ENCODE results near the gene MACROH2A2.

The MACROH2A2 gene

DNA sequence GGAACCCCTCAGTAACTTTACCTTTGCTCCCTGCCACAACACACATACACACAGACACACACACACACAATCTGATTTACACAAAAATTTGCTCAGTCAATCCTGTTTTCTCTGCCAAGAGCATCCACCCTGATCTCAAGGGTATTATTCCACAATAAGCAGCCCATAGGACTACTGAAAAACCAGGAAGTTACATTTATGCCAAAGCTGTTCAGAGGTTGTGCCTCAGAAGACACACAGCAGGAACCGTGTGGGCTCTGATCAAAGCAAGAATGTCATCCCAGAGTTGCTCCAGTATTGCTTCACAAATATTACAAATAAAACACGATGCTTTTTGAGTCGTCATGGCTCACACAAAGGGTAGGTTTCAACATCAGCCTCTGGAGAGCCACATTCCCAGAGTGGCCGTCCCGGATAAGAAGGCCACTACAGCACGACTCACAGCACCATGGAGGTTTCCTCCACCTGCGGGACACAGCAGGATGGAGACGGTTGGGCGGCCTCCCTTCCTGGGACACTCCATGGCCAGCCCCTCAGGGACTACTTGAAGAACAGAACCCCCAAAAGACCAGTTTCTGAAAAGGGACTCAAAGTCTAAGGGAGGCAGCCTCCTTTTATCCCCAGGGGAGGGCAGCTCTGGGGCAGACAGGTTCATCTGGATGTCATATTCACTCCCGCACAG is 78.4 kb downstream of the MACROH2A2 start:
- no peak for DNase-seq (ENCODE audit: low read depth in 2 of 2)

DNA sequence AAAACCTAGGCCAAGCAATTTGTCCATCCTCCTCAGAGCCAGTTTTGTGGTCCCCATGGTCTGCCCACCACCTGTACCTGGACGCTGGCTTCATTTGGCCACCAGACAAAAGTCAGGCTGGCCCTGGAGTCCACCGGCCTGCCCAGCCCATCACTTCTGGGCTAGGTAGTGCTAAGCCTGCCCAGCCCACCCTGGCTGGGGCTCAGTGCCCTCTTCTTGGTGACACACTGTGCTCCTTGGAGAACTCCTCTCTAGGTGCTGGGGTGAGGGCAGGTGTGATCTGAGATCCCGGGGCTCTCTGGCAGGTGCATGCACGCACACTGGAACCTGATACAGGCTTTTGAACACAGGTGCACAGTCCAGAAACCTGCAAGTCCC is 78.9 kb downstream of the MACROH2A2 start:
- no peak for DNase-seq (ENCODE audit: low read depth in 2 of 2)

DNA sequence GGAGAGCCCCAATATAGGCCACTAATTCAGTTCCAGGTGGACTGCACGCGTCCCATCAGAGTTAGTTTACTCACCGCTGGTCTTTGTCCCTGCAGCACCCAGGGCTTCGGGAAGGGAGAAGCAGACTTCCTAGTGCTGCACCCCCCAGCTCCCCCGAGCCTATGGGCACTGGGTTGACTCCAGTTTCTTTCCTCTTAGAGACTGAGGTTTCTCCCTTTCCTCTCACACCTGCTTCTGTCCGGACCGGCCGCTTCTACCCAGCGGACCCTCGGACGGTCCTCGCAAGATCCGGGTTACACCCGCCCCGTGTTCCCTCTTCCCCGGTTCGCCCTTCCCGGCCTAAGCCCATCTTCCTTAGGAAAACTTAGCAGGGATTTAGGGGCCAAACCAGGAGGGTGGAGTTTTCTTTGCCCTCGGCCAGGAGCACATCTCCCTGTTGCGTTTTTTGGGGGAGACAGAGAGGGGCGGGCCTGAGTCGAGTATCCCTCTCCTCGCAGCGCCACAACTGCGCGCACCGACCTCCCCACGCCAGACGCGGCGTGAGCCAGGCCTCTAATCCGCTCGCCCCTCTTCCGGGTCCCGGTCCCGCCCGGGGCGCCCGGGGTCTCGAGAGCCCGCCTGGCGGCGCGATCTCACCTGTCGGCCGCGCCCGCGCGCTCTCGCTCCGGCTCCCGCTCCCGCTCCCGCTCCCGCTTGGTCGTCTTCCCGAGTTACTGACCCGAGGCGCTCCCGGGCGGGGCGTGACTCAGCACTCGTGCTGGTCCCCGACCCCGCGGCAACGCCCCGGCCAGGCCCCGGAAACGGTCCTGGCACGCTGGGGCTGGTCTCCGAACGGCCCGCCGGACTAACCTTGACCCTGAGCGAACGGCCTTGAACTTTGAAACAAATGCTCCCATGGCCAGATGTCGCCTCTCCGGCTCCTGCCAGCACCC is 79.7 kb downstream of the MACROH2A2 start, which contains the start of gene AIFM2:
Gene AIFM2 (minus strand): TSS at position 728 of the 932 bp plus-strand sequence. CDS start 8,741 bp downstream, outside the sequence.
- DNase-seq (ENCODE audit: low read depth in 2 of 2), result no peak

DNA sequence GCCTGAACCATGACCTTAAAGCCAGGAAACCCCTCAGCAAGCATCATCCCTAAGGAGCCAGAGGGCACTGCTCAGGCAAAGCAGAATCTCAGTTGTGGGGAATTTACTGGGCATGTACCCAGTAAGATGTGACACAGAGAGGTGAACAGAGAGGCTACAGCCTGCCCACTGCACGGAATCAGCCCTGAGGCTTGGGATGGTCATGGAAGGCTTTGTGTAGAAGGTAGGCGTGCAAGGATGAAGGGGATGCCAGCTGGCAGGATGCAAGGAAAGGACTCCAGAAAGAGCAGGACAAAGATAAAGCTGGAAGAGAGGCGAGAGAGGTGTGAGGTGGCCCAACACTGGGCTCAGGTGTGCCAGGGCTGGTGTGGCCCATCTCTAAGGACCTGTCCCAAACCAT is 82.4 kb downstream of the MACROH2A2 start:
- no peak for DNase-seq (ENCODE audit: low read depth in 2 of 2)

DNA sequence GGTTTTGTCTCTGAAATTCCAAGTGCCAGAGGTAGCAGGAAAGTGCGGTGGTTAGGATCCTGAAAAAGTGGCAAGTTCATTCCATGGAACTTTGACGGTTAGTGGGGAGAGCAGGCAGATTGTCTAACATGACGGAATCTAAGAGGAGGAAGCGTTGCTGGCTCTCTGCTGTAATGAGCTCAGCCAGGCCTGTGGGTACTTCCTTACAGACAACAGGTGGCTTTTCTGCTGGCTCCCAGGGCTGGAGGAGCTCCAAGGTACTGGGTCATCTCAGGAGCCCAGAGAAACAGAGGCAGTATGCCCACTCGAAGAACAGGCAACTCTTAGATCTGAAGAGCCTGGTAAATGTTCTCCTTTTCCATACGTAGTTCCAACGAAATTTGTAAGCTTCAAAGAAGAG is 83.0 kb downstream of the MACROH2A2 start:
- no peak for DNase-seq (ENCODE audit: low read depth in 2 of 2)

DNA sequence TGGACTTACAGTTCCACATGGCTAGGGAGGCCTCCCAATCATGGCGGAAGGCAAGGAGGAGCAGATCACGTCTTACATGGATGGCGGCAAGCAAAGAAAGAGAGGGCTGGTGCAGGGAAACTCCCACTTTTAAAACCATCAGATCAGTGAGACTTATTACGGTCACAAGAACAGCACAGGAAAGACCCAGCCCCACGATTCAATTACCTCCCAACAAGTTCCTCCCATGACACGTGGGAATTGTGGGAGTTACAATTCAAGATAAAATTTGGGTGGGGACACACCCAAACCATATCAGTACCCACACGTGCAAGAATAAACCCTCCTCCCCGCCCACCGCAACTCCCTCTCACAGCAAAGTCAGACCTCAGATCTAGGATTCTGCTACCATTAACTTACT is 84.5 kb downstream of the MACROH2A2 start:
- DNase-seq (ENCODE audit: low read depth in 2 of 2), result no peak

DNA sequence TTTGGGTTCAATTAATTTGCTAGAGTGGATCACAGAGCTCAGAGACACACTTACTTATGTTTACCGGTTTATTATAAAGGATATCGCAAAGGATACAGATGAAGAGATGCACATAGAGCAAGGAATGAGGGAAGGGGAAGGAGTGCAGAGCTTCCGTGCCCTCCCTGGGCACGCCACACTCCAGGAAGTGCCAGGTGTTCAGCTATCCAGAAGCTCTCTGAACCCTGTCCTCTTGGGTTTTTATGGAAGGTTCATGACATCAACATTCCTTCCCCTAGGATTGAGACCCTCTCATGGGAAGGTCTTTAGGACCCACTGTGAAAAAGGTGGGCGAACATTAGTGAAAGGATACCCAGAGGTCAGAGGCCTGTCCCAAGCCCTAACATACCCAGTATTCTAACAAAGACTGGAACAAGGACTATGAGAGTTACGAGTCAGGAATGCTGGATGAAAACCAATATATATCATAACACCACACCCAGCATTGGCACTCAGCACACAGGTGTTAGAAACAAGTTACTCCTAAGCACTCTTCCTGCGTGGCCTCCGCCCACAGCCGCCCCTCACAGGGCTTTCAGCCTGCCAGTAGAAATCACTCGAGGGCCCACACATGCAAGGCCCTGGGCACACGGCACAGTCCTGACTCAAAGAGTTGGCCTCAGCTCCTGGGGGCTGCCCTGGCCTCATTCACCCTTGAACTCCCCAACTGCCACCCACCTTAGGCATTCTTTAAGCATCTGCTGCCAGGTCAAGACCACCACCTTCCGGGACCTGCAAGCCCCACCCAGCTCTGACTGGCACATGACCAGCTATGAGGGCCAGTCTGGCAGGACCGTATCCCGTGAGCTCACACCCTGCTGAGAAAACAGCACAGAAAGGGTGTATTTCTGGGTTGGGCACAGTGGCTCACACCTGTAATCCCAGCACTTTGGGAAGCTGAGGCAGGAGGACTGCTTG is 85.6 kb downstream of the MACROH2A2 start:
- DNase-seq (ENCODE audit: low read depth in 2 of 2), result no peak

DNA sequence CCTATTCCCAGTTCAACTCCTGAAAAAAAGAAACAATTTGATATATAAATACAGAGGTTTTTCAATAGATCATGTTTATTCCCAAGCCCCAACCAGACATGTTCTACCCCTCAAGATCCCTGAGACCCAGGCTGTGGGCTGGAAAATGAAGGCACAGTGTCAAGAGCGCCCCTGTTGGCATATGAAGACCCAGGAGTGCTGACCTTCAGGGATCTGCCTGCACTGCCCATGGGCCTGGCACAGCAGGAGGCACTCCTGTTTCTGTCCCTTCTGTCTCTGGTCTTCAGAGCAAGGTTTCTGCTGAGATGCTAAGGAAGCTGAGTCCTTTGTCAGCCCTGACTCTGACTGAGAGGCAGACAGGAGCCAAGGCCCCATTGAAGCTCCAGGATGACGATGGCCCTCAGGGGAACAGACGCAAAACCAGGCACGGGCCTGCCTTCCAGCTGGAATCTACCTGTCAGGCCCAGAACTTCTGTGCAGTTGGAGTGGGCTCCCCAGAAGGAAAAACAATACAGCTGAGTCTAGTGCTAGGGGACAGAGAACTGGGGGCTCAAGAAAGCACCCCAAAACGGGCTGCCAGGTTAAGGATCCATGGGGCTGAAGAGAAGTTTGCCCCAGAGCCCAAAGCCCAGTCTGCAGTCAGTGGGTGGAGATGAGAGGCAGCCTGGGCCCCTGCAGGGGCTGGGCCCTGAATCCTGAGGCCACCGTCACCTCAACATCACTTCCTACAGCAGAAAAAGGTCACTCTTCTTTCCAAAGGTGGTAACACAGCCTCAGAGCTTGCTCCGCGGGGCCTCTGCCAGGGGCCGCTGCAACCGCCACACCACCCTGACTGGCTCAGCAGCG is 86.7 kb downstream of the MACROH2A2 start:
- DNase-seq (ENCODE audit: low read depth in 2 of 2), result no peak

DNA sequence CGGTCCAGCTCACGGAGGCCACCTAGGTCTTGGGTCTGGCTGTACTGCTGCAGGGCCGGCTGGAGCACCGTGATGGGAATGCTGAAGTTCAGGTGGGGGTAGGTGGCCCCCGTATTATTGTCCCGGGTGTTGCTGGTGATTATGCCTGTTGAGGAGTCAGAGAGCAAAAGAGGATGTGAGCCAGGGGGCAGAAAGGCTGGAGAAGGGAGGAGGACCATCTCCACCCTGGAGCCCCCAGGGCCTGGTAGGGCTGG is 87.3 kb downstream of the MACROH2A2 start:
- no peak for DNase-seq (ENCODE audit: low read depth in 2 of 2)

DNA sequence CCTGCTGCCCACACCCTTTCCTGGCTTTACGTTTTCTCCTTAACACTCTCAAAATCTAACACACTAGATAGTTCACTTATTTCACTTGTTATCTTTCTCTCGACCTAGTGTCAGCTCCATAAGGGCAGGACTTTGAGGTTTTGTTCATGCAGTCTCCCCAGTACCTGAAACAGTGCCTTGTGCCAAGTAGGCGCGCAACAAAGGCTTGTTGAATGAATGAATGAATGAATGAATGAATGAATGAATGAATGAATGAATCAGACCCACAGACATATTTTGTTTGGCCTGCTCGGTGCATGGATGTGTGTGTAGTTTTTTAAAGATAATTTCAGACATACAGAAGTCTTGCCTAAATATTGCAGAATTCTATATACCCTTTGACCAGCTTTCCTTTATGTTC is 87.7 kb downstream of the MACROH2A2 start:
- DNase-seq (ENCODE audit: low read depth in 2 of 2), result no peak

DNA sequence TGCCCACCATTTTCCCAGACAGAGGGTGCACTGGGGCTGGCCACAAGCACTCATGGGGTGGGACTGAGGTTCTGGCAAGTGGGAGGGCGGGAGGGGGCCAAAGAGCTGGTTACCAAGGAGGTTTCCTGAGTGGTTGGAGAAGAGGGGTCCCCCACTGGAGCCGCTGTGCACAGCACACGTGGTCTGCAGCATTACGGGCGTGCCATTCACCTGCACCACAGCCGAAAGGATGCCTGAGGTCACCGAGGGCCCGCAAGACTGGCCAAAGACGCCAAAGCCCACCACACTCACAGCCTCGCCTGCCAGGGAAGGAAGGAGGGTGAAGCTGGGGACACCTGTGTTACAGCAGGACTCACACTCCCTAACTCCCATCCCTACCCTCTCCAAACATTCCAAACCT is 89.9 kb downstream of the MACROH2A2 start:
- no peak for DNase-seq (ENCODE audit: low read depth in 2 of 2)

DNA sequence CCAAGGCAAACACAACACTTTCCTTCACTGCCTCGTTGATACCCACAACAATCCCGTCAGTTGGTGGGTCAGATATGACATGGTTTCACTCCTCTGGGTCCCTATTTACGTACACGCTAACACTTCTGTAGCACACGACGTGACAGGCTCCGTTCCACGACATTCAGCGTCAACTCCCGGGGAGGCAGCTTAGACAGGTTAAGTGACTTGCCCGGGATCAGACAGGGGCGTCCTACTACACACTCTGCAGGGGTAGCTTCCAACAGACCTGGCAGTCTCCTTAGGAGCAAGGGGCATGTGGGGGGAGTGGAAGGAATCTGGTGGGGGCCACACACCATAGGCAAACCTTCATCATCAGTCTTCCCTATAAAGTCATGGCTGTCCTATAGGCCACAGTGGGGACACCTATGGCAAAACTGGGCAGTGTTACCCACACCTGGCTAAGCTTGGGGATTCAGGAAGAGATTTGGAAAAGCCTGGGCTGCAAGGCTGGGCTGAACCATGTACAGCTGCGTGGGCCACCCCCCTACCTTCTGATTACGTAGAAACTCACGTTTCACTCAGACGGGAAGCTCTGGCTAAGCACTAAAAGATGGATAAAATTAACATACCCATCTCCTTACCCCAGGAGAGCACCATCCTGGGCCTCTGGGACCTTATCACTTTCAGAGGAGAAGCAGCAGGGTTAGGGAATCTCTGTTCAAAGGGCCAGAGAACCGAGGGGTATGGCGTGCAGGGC is 91.9 kb downstream of the MACROH2A2 start:
- no peak for DNase-seq (ENCODE audit: low read depth in 2 of 2)

DNA sequence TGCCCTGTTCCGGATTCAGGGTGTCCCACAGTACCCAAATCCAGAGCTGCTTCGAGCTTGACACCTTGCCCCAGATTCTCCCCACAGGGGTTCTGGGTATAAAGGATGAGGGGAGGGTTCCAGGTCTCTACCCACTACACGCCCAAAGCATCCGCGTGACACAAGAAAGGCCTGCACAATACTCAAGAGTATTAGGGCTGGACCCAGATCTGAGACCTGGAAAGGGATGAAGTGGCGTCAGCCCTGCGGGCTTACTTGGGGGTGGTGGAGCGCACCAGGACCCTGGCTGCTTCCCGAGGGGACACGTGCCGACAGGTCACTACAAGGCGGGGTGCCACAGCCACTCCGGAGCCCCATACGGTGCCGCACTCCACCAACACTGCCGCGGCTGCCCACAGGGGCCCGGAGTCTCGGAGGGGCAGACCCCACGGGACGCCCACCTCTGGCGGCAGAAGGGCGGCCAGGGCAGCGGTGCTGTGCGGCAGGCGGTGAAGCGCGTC is 92.6 kb downstream of the MACROH2A2 start:
- no peak for DNase-seq (ENCODE audit: low read depth in 2 of 2)

DNA sequence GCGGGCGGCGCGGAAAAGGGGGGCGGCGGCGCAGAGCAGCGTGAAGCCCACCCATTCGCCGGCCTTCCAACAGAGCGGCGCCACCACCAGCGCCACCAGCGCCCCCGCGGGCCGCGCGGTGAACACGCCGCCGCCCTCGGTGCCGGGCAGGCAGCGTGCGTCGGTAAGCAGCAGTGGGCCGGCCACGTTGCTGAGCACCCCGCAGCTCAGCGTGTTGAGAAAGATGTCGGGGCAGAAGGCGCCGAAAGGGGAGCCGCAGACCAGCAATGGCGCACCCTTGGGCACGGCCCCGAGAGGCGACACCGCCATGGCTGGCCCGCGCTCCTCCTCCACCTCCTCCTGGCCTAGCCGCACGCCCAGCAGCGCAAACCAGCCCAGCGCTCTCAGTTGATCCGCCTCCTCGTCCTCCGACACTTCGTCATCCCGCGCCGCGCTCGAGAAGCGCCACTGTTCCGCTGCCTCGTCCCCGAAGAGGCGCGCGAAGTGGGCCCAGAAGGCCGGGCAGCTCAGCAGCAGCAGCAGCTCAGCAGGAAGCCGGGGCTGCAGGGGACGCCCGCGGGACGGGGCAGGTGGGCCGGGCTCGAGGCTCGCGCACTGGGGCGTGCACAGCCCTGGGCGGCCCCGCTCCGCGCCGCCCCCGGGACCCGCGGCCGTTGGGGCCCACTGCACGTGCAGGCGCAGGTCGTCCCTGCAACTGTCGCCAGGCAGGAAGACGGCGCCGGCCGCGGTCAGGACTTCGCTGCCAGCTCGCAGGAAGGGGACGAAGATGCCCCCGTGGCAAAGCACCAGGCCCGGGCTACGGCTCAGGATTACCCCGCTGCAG is 93.2 kb downstream of the MACROH2A2 start:
- peak; percentile 27 to 42 for DNase-seq (ENCODE audit: low read depth in 2 of 2)

DNA sequence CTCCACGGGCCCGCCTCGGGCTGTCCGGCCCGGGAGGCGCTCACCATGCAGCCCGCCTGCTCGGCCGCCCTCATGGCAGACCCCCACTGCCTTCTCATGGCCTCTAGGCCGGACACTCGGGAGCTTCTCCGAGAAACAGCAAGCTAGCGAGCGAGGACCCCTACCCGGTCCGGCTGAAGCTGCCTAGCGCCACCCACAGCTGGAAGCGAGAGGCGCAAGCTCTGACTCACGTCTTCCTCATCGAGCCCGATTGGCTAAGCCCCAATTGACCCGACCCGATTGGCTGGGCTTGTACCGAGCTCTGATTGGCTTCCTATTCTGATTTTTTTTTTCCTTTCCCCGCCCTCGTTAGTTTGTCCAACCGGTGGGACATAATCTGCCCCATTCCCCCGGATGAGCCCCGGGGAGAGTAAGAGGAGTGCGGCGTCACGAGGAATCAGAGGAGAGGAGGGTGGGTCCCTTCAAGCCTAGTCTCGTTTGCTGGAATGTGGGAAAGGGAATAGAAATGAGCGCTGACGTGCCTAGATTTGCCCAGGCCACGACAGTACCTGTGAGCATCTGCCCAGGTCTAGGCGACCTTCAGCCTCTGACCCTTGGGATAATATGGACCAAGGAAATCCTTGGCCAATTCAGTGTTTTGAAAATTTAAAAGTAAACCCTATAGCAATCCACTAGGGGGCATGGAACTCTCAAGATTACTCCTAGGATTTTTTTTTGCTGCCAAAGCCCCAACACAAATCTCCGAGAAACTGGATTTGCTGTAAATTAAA is 94.0 kb downstream of the MACROH2A2 start, which contains the start of gene TYSND1:
Gene TYSND1 (minus strand): TSS at position 212 of the 770 bp plus-strand sequence. CDS start 114 bp downstream, at position 98.
- peak; percentile 75 to 77 for DNase-seq (ENCODE audit: low read depth in 2 of 2)

DNA sequence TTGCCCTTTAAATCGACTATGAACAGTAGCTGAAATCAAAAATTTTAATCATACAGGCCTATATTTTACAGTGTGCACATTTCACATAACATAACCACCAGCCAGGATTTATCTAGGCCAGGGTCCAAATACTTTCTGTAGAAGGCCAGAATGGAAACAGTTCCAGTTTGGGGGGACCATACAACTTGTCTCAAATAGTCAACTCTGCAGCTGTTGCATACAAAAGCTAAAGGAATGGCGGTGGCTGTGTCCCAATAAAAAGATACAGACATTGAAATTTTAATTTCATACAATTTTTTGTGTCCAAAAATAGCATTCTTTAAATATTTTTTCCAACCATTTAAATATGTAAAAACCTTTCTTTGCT is 94.6 kb downstream of the MACROH2A2 start:
- no peak for DNase-seq (ENCODE audit: low read depth in 2 of 2)

DNA sequence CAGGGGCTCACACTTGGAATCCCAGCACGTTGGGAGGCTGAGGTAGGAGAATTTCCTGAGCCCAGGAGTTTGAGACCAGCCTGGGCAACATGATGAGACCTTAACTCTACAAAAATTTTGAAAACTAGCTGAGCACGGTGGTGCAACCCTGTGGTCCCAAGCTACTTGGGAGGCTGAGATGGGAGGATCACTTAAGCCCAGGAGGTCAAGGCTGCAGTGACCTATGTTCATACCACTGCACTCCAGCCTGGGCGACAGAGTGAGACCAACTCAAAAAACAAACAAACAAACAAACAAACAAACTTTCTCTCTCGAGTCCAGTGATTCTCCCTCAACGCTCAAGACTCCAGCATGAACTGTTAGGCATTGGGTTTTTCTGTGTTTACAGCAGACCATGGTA is 95.9 kb downstream of the MACROH2A2 start:
- DNase-seq (ENCODE audit: low read depth in 2 of 2), result no peak

DNA sequence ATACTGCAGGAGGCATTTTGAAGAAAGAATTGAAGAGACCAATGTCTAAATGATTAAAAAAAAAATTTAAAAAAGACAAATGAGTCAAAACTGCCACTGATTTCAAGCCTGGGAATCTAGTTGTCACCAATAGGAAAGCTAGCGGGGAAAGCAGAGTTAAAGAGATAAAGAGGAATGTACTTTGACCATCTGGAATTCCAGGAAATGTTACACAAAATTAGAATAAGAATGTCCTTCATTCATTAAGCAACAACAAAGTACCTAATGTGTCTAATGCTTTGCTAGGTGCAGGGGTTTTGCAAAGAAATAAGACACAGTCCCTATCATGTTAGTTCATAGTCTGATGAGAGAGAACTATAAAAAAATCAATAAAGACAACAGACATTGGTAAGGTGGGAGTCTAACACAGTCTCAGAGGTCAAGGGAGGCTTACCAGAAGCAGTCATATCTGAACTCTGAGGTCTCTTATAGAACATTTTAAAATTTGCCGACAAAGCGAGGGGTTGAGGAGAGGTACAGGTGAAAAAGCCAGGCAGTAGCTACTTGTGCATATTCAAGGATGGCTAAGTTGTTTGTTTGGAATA is 102.7 kb downstream of the MACROH2A2 start:
- no peak for DNase-seq (ENCODE audit: low read depth in 2 of 2)
